Trophoblast cell (in vitro differentiated cells and primary cell): ENCODE results near the gene MRPL41. TPM values are rescaled to one million over a fixed set of nuclear protein-coding genes. Genes with fewer than 3 reads are reported as not detected.
A peak's percentile ranks its signal among the peaks of the same experiment; 100 is the strongest.

Experiments used
- DNase-seq, 2 donors: peaks; one replicate each; pipeline ENCODE4 v3.0.0-alpha.2; 2016
- H2AFZ ChIP-seq: 2 replicates; pipeline ENCODE4 v1.6.1; 2013; ENCODE audit warnings: low read length, moderate library complexity, mild to moderate bottlenecking; ENCODE audit not compliant: insufficient read depth, poor library complexity
- H2AK5ac ChIP-seq: 2 replicates; pipeline ENCODE4 v1.6.1; 2013; ENCODE audit warnings: mild to moderate bottlenecking, low read length
- H2BK120ac ChIP-seq: 2 replicates; pipeline ENCODE4 v1.6.1; 2013; ENCODE audit warnings: low read length, mild to moderate bottlenecking, moderate library complexity; ENCODE audit not compliant: insufficient read depth, poor library complexity
- H2BK12ac ChIP-seq: 2 replicates; pipeline ENCODE4 v1.6.1; 2013; ENCODE audit warnings: mild to moderate bottlenecking, low read length, moderate library complexity
- H2BK5ac ChIP-seq: 2 replicates; pipeline ENCODE4 v1.6.1; 2013; ENCODE audit warnings: low read length, low read depth, moderate library complexity, mild to moderate bottlenecking; ENCODE audit not compliant: poor library complexity
- H3K14ac ChIP-seq: 2 replicates; pipeline ENCODE4 v1.6.1; 2013; ENCODE audit warnings: mild to moderate bottlenecking, low read length
- H3K18ac ChIP-seq: 2 replicates; pipeline ENCODE4 v1.6.1; 2013; ENCODE audit warnings: mild to moderate bottlenecking, low read length
- H3K23ac ChIP-seq: 2 replicates; pipeline ENCODE4 v1.6.1; 2013; ENCODE audit warnings: low read length
- H3K27ac ChIP-seq: 2 replicates; pipeline ENCODE4 v1.5.1; 2013; ENCODE audit warnings: low read depth, mild to moderate bottlenecking, inconsistent platforms, low read length, moderate library complexity
- H3K27me3 ChIP-seq: 2 replicates; pipeline ENCODE4 v1.6.1; 2013; ENCODE audit warnings: inconsistent platforms, mild to moderate bottlenecking, low read length, moderate library complexity; ENCODE audit not compliant: insufficient read depth
- H3K36me3 ChIP-seq, 2 experiments: 1 replicate in 1 of 2; 2 replicates in 1 of 2; pipeline ENCODE4 v1.6.1; 2013; ENCODE audit warnings: low read length in 2 of 2, mild to moderate bottlenecking in 2 of 2, moderate library complexity in 1 of 2; ENCODE audit not compliant: insufficient read depth in 2 of 2, control insufficient read depth in 1 of 2
- H3K4ac ChIP-seq: 2 replicates; pipeline ENCODE4 v1.6.1; 2013; ENCODE audit warnings: low read depth, mild to moderate bottlenecking, low read length, moderate library complexity
- H3K4me1 ChIP-seq, 2 experiments: 1 replicate in 1 of 2; 2 replicates in 1 of 2; pipeline ENCODE4 v1.6.1; 2013; ENCODE audit warnings: low read length in 2 of 2, mild to moderate bottlenecking in 2 of 2, moderate library complexity in 1 of 2; ENCODE audit not compliant: insufficient read depth in 2 of 2, control insufficient read depth in 1 of 2
- H3K4me2 ChIP-seq: 2 replicates; pipeline ENCODE4 v1.6.1; 2013; ENCODE audit warnings: inconsistent platforms, mild to moderate bottlenecking, low read length, moderate library complexity
- H3K4me3 ChIP-seq: 2 replicates; pipeline ENCODE4 v1.5.1; 2013; ENCODE audit warnings: mild to moderate bottlenecking, low read depth, low read length, inconsistent platforms
- H3K79me1 ChIP-seq: one replicate; pipeline ENCODE4 v1.6.1; 2013; ENCODE audit warnings: low read length
- H3K79me2 ChIP-seq: 2 replicates; pipeline ENCODE4 v1.6.1; 2013; ENCODE audit warnings: low read length, mild to moderate bottlenecking; ENCODE audit not compliant: control insufficient read depth, insufficient read depth, poor library complexity
- H3K9ac ChIP-seq: 2 replicates; pipeline ENCODE4 v1.6.1; 2013; ENCODE audit warnings: mild to moderate bottlenecking, low read length
- H3K9me3 ChIP-seq: 2 replicates; pipeline ENCODE4 v1.6.1; 2013; ENCODE audit warnings: low read depth, mild to moderate bottlenecking, control low read depth, inconsistent platforms, low read length; ENCODE audit not compliant: insufficient read depth
- H4K12ac ChIP-seq: 2 replicates; pipeline ENCODE4 v1.6.1; 2013; ENCODE audit warnings: low read depth, mild to moderate bottlenecking, low read length, moderate library complexity
- H4K8ac ChIP-seq: 2 replicates; pipeline ENCODE4 v1.6.1; 2013; ENCODE audit warnings: low read depth, mild to moderate bottlenecking, low read length, moderate library complexity
- H4K91ac ChIP-seq: one replicate; pipeline ENCODE4 v1.6.1; 2013; ENCODE audit warnings: low read depth, mild to moderate bottlenecking, low read length, moderate library complexity
- WGBS: extraction: QIAGEN DNeasy Blood & Tissue Kit; methylation state at CpG from one replicate; pipeline ENCODE4 v1.1.7; 2013; ENCODE audit warnings: missing lambda C conversion rate; ENCODE audit not compliant: insufficient read length, insufficient coverage; ENCODE audit errors: extremely low coverage; 5-methylcytosine and 5-hydroxymethylcytosine counted together
- polyA plus RNA-seq: library from polyadenylated mRNA; stranded (reverse); fragments of 200-250 nt; gene quantifications from 2 replicates; pipeline ENCODE4 v1.2.3, GENCODE V29; 2013

MRPL41 gene
- polyA plus RNA-seq, result 28.2 and 28.3 TPM in 2 replicates

DNA sequence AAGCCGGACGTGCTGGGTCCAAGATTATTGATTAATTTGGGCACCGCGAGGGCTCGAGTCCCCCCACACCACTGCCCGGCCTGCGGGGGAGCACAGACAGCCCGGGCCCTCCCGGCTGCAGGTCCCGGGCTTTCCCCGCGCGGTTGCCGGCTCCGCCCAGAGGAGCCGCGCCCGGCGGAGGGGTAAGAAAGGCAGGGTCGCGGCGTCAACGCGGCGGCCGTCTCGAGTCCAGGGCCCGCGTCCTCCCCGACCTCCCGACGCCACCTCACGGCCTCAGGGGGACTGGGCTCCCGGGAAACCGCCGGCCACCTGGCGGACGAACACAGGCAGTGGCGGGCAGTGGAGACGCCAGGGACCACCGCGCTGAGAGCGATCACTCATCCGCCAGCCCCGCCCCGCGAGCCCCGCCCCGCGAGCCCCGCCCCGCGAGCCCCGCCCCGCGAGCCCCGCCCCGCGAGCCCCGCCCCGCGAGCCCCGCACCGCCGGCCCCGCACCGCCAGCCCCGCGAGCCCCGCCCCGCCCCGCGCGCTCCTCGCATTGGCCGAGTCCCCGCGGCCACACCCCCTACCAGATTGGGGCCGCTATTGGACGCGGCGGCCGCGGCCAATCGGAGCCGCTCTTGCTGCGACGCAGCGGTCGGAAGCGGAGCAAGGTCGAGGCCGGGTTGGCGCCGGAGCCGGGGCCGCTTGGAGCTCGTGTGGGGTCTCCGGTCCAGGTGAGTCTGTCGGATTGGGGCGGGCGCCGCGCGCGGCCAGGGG, at the start of gene MRPL41:
Gene MRPL41, plus strand, starts transcription at position 616 of the 758 bp plus-strand sequence. CDS start 203 bp downstream, outside the sequence.
- Histone ChIP-seq H2BK120ac (peak within 1 kb of the TSS; percentile 52), H4K8ac (peak within 1 kb of the TSS; percentile 90), H4K12ac (peak within 1 kb of the TSS; percentile 39), H3K79me1 (peaks cover 7% of the 10 kb centered on the region), H4K91ac (peak within 1 kb of the TSS; percentile 75), H3K23ac (no peak within 1 kb of the TSS), H3K9ac (peak within 1 kb of the TSS; percentile 73), H3K4ac (peak within 1 kb of the TSS; percentile 44), H3K18ac (peak within 1 kb of the TSS; percentile 83), H2AFZ (peak within 1 kb of the TSS; percentile 63), H2BK12ac (no peak within 1 kb of the TSS), H3K79me2 (peaks cover 3% of the 10 kb centered on the region), H3K9me3 (peaks cover 5% of the 10 kb centered on the region), H3K36me3 (peaks cover 18 to 21% of the 10 kb centered on the region in 2 experiments), H2AK5ac (peak within 1 kb of the TSS; percentile 34), H3K14ac (peak within 1 kb of the TSS; percentile 68), H3K4me1 (peaks cover 0 to 7% of the 10 kb centered on the region in 2 experiments), H3K27me3 (no peaks in the 10 kb centered on the region), H3K27ac (peak within 1 kb of the TSS; percentile 8), H3K4me2 (peak within 1 kb of the TSS; percentile 89), H3K4me3 (peak within 1 kb of the TSS; percentile 84), H2BK5ac (peak within 1 kb of the TSS; percentile 34)
- WGBS, result no CpG with 5 or more reads among the region's 106 CpGs
- peak; percentile 92 for DNase-seq

GRCh38 chr9:137502008-137502911, 49.4 kb upstream of the MRPL41 start:
- H2AFZ ChIP-seq, result no peak overlapping the region
- no peaks in the 10 kb centered on the region for H3K36me3 ChIP-seq
- H3K14ac ChIP-seq, result no peak overlapping the region
- H3K23ac ChIP-seq, result no peak overlapping the region
- H2BK12ac ChIP-seq, result no peak overlapping the region
- H3K9ac ChIP-seq, result no peak overlapping the region
- no peak overlapping the region for H2AK5ac ChIP-seq
- H4K12ac ChIP-seq, result no peak overlapping the region
- no peak overlapping the region for H2BK5ac ChIP-seq
- no peak overlapping the region for H3K4ac ChIP-seq
- H3K4me3 ChIP-seq, result no peak overlapping the region
- no peaks in the 10 kb centered on the region for H3K4me1 ChIP-seq
- H3K79me2 ChIP-seq, result no peaks in the 10 kb centered on the region
- H4K91ac ChIP-seq, result no peak overlapping the region
- no peak overlapping the region for H2BK120ac ChIP-seq
- no peak overlapping the region for H4K8ac ChIP-seq
- H3K4me2 ChIP-seq, result no peak overlapping the region
- peak; percentile 67 to 79 for DNase-seq
- H3K79me1 ChIP-seq, result no peaks in the 10 kb centered on the region
- no CpG with 5 or more reads among the region's 36 CpGs for WGBS
- H3K27ac ChIP-seq, result no peak overlapping the region
- H3K18ac ChIP-seq, result no peak overlapping the region
- no peaks in the 10 kb centered on the region for H3K27me3 ChIP-seq
- peaks cover 22% of the 10 kb centered on the region for H3K9me3 ChIP-seq

DNA sequence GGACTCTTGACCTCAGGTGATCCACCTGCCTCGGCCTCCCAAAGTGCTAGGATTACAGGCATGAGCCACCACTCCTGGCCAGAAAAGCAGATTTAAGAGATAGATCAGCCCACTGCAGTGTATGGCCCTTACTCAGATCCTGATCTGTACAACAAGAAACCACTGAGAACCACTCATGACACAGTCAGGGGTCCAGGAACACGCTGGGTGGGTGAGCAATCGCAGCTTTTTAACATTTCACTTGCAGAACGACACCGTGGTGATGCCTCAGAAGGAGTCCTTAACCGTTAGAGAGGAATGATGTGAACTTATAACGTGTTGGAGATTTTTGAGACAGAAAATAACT, 47.3 kb upstream of the MRPL41 start:
- peaks cover 16% of the 10 kb centered on the region for H3K9me3 ChIP-seq
- H2BK120ac ChIP-seq, result no peak overlapping the region
- no peak overlapping the region for H3K4me3 ChIP-seq
- H2BK5ac ChIP-seq, result no peak overlapping the region
- H3K79me1 ChIP-seq, result no peaks in the 10 kb centered on the region
- H3K4me1 ChIP-seq, result no peaks in the 10 kb centered on the region
- no CpG with 5 or more reads among the region's 7 CpGs for WGBS
- H3K4me2 ChIP-seq, result no peak overlapping the region
- H3K9ac ChIP-seq, result no peak overlapping the region
- no peak overlapping the region for H4K12ac ChIP-seq
- no peak overlapping the region for H2AFZ ChIP-seq
- H3K27ac ChIP-seq, result no peak overlapping the region
- no peak overlapping the region for H2AK5ac ChIP-seq
- no peak overlapping the region for H3K14ac ChIP-seq
- no peaks in the 10 kb centered on the region for H3K79me2 ChIP-seq
- no peak overlapping the region for H4K8ac ChIP-seq
- H3K23ac ChIP-seq, result no peak overlapping the region
- no peak overlapping the region for H2BK12ac ChIP-seq
- H3K36me3 ChIP-seq, result no peaks in the 10 kb centered on the region
- H3K18ac ChIP-seq, result no peak overlapping the region
- no peak for DNase-seq
- no peak overlapping the region for H4K91ac ChIP-seq
- H3K4ac ChIP-seq, result no peak overlapping the region
- no peaks in the 10 kb centered on the region for H3K27me3 ChIP-seq

DNA sequence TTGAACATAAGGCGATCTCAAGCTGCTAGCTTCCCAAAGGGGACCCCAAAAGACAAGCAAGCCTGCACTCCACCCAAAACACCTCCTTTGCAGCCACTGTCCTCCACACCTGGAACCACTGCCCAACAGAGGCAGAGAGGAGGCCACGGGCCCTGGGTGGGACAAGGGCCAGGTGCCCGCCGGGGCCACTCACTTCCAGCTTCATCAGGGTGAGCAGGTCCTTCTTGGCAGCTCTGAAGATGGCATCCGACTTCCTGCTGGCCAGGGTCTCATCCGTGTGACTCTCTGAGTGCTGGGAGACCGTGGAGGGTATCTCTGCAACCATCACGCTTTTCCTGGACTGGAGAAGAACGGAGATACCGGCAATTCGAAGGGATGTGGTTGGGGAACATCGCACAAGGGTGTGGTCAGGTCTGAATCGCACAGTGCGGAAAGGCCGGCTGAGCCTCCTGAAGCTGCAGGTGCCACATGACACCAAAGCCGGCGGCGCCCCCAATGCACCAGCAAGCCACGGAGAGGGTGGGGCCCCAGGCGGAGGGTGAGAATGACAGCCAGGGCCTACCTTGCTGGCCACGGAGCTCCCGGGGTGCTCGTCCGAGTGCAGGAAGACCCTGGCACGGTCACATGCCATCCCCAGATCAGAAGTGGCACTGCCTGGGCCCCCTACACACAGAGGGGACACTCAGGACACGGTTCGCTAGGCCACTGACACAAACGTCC, 46.1 kb upstream of the MRPL41 start:
- Histone ChIP-seq H3K9ac (no peak overlapping the region), H2AK5ac (no peak overlapping the region), H3K4me3 (no peak overlapping the region), H2BK12ac (no peak overlapping the region), H3K27ac (no peak overlapping the region), H3K18ac (no peak overlapping the region), H2AFZ (no peak overlapping the region), H3K14ac (no peak overlapping the region), H3K9me3 (peaks cover 13% of the 10 kb centered on the region), H3K27me3 (no peaks in the 10 kb centered on the region), H3K23ac (no peak overlapping the region), H2BK5ac (no peak overlapping the region), H2BK120ac (no peak overlapping the region), H4K8ac (no peak overlapping the region), H3K79me2 (no peaks in the 10 kb centered on the region), H3K36me3 (no peaks in the 10 kb centered on the region), H4K91ac (no peak overlapping the region), H3K79me1 (no peaks in the 10 kb centered on the region), H3K4me1 (no peaks in the 10 kb centered on the region), H3K4me2 (no peak overlapping the region), H3K4ac (no peak overlapping the region), H4K12ac (no peak overlapping the region)
- no peak for DNase-seq
- WGBS, result no CpG with 5 or more reads among the region's 28 CpGs
